ENCODE data around the gene PIGS.

Gene PIGS

GRCh38 chr17:28505986-28506665 is 65.2 kb downstream of the PIGS start, which contains the start of gene FOXN1:
FOXN1 (plus strand) TSS chr17:28506348; CDS start chr17:28523970, 17,622 bp downstream.
- DNase-seq: no peak

GRCh38 chr17:28503420-28503819 is 67.9 kb downstream of the PIGS start:
- no peak for DNase-seq

Data from NCI-H774 (cell line).